HG03280 (cell line): ENCODE measurements around the gene UBE3D.
"Not testable (repeated sequence)": the region's sequence is repeated elsewhere in the genome, so short reads cannot be mapped to it uniquely, and the experiment has no call there.

Experiments
- ATAC-seq: cut with Tn5 transposase; IDR thresholded peaks from one replicate; pipeline ENCODE4 v1.9.1; 2021; ENCODE audit warnings: mild to moderate bottlenecking, moderate library complexity; ENCODE audit not compliant: unreplicated experiment

Gene UBE3D

DNA sequence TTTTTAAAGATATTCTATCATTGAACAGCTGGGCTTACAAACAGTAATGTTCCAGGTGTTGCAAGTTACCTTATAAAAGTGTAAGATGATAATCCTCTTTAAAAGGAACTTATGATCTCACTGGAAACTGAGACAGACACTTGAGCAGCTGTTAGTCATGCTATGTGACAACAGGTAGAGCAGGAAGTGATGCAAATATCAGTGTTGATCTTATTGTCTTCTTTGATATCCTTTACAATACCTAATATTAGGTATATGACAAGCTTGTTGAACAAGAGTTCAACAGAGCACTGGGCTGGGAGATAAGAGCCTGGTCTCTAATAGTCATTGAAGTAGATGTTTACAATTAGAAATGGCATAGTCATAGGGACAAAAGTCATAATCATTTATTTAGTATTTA is 150.0 kb downstream of the UBE3D start:
- ATAC-seq: no peak

DNA sequence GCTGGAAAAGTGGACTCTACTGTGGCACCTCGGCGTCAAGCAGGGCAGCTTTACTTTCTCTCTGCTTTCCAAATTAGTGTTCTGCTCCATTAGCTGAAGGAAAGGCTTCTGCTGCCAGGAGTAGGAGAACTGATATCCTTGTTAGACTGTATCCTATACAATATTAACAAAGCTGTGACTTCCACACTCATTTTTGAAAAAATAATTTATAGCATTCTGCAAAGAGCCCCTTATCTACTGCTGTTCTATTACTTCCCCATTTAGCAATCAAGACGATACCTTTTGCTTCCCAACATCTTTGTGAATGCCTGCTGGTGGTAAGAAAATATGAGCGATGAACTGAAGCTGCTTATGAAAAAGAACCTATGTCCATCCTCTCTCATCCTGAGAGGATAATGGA is 151.1 kb downstream of the UBE3D start:
- ATAC-seq: no peak

DNA sequence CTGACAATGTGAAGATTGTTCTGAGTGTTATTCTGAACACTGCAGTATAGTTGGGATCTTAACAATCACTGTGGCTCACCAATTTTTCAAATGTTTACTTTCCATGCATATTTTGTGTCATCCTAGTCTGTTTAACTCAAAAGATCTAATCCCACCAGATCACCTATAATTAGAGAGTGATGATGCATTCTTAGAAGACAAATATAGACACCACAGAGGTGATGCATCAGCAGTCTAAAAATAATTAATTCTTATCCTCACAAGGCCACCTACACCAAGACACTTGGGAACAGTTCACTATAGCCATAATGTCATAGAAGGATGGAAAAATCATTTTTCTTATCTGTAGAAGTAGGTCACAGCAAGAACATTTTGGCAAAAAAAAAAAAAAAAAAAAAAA is 154.8 kb downstream of the UBE3D start:
- ATAC-seq: no peak

DNA sequence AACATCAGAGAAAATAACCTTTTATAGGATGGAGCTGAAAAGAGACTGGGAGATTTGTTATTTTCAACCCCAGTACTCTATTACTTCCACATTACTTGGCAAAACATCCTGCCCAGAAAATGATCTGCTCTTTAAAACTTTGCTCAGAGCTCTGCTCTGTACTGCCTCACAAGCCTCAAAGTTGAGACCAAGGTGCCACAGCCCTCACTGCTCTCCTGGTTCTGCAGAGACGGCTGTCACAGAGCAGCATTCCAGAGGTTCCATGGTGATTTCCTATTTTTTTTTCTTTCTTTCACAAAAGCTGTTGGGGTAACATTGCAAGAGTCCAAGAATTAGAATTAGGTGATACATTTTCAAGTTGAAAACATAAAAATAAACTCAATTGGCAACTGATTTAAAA is 155.2 kb downstream of the UBE3D start:
- no peak for ATAC-seq

DNA sequence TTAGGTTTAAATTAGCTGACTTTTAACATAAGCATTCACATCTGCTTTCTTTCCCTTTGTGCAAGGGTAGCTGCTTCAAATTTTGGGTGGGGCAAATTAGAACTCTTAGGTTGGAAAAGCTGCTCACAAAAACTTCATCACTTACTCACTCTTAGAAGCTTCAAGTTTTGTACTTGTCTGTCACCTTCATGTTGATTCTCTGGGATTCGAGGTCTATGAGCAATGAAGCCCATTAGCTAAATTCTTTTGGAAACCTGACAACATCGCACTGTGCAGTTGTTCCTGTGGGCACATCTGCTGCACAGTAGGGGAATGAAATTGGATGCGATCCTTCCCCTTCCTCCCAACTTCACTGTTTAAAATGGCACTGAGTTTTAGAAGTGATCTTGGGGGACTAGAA is 156.1 kb downstream of the UBE3D start:
- no peak for ATAC-seq

DNA sequence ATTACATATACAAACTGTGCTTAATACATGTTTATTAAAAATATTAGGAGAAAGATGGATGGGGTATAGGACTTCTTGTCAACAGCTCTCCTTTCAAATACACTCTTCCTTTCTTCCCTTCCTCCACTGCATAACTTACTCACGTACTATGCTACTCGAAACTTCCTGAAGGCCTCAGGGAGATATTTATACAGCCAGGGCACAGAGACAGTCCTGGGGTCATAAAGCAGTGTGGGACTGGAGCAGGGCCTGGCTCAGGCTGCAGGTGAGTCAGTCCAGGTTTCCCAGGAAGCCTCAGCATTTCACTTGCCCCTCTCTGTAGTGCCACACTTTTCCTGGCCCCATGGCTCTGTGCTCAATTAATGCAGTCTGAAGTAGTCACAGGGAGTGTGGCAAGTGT is 157.0 kb downstream of the UBE3D start:
- ATAC-seq: no peak

DNA sequence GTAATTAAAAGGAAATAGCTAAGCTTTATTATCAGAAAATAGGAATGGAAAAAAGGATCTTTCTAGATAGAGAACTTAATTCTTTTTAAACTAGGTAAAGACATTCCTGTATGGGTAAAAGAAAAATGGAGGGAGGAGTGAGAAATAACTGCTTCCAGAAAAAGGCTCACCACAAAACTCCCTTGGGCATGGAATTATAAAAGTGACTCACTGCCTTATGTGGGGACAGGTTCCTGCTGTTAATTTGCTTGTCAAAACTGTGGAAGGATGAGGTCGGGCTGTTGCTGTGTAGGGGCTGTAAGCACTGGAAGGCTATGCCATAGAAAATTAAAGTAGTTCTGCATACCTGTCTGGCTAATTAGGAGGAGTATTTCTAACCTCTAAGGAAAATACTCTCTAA is 158.7 kb downstream of the UBE3D start:
- ATAC-seq: no peak

DNA sequence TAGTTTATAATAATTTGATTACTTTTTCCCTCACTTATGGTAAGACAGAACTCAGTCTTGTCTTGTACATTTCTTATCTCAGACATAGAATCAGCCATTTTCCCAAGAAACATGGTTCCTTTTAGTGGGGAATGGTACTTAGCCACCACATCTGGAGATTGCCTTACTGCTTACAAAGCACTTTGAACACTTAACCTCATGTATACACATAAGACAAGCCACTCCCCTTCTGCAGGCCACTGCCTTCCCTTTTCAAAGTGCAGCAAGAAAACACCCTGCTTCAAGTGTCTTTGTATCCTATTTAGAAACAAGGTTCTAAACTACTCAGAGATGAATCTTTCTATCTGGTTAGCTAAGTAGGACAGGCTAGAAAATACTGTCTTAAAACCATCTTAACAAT is 159.2 kb downstream of the UBE3D start:
- ATAC-seq: no peak

DNA sequence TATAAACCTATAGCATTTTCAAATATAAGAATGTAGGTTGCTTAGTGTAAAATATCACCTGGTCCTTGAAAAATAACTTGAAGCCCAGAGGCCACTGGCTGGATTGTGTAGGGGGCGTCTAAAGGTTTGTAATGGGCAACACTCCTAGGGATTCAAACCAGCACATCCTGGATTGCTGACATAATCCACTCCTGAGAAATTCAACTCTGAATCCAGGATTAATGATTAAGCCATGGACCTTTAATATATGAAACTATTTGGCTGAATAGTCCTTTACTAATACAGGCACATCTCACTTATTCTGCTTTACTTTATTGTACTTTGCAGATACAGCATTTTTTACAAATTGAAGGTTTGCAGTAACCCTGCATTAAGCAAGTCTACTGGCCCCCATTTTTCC is 160.8 kb downstream of the UBE3D start:
- ATAC-seq: no peak

DNA sequence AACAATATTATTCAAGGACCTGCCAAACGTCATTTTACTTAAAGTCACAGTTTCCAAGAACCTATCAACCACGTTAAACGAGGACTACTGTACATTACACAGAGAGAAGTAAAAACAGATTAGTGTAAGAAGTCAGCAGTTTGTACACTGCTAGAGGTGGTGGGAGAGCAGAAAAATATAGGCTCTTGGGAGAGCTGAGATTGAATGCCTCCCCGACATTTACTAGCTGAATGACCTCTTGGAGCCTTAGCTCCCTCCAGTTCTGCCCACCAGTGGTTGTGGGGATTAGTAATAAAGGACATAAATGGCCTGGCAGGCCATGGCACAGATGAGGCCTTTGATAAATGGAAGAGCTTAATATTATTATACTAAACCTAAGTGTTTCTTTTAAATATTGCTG is 161.4 kb downstream of the UBE3D start:
- ATAC-seq: no peak

DNA sequence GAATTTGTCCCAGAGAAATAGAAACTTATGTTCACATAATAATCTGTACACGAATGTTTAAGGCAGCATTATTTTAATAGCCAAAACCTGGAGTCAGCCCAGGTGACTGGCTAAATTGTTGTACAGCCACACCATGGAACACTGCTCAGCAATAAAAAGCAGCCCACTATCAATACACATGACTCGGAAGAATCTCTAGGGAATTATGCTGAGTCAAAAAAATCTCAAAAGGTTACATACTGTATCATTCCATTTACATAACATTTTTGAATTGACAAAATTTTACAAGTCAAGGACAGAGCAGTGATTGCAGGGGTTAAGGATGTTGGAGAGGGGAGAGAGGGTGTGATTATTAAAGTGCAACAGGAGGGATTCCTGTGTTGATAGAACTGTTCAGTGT is 163.4 kb downstream of the UBE3D start:
- ATAC-seq: no peak

DNA sequence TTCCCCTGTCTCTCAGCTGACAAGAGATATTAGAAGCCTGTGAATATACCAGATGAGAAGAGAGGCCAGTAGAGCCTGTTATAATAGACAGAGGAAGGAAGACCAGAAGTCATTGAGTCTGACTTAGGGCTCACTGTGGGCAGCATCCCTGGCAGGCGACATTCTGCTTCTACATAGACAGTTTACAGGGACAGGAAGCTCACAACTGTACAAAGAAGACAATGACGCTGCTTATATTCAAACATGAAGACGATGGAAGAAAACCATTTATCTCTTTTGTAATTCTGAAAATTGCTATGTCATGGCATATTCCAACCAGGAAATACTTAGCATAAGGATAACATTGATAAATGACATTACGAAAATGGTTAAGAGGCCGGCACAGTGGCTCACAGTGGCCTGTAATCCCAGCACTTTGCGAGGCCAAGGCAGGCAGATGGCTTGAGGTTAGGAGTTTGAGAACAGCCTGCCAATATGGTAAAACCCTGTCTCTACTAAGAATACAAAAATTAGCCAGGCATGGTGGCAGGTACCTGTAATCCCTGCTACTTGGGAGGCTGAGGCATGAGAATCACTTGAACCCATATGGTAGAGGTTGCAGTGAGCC is 170.9 kb downstream of the UBE3D start:
- no peak for ATAC-seq

DNA sequence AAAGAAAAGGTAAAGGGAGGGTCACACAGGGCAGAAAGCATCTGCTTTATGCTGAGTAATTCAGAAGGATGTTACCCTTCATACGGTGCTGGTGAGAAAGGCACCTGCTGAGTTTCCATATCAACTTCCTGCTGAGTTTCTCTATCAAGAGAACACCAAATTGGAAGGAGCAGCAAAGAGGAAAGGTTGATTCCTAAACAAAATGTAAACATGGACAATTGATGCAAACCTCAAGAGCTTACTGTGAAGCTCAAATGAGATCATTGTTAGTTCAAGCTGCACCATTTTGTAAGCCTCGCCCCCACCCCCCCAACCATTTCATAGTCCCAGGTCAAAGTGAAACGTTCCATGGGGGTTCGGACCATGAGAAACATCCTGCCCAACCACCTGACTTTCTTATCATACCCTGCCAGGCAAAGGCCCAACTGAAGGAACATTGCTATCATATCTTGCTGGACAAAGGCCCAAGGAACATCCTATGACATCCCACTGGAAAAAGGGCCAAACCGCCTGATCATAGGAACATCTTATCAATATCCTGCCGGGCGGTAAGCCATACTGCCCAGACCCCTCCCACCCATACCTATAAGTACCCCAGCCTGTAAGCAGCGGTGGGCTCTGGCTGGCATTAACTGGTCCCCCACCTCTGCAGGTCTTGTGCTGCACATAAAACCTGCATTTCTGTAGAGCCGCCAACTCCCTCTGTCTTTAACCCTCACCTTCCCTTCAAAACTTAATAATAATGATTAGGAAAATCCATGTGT is 171.6 kb downstream of the UBE3D start:
- ATAC-seq: no peak

DNA sequence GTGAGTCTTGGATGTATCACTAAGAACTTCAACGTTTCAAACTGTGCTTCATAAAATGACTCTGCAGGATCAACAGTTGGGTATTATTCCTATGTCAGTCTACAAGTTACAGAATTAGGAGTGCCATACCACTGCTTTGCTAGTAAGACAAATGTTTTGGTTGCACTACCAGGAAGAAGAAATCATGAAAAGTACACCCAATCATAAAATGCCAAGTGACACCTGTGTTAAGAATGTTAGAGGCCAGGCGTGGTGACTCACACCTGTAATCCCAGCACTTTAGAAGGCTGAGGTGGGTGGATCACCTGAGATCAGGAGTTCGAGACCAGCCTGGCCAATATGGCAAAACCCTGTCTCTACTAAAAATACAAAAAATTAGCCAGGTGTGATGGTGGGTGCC is 174.1 kb downstream of the UBE3D start:
- ATAC-seq: not testable (repeated sequence)

DNA sequence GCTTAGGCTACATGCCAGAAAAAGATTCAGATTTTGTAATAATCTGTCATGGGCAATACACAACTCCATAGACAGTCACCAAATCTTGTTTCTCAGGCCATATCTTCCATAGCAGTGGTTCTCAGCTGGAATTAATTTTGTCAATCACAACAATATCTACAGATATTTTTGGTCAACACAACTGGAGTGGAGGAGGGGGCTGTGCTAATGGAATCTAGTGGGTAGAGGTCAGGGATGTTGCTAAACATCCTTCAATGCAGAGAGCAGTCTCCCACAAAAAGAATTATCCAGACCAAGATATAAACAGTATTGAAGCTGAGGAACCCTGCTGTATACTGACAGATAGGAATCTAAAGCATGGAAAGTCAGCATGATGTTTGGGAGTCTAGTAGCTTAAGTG is 174.6 kb downstream of the UBE3D start:
- ATAC-seq: no peak

DNA sequence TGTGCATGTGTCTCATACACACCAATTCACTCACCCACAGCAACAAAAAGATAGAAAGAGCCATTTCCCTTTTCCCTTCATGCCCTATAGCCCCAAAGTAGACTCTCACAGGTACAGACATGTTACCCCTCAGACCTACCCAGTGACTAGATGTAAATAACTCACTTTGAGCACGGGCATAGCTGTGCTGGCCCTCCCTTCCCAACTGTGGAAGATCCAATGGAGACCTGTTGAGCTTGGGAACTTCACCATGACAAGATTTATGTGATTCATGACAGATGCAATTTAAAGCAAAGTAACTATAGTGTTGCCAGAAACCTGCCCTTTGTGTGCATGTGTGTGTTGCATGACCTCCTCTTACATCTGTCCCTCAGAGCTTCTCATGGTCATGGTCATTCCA is 175.4 kb downstream of the UBE3D start:
- ATAC-seq: no peak

DNA sequence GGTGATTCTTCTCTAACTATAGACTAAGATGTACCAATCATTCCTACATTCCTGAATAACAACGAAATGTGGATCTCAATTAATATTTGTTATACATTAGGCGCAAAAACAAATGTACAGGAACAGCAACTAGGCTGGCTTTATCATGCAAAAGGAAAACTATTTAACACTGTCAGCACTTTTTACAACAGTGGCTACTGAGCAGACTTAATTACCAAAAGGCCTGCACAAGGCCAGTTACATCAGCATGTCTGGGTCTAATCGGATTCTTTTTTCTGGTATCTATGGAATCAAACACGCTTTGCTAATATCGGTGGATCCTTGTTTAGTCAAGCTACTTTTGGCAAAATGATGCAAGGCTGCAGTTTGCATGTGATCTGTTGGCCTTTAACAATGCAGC is 176.5 kb downstream of the UBE3D start:
- ATAC-seq: no peak

DNA sequence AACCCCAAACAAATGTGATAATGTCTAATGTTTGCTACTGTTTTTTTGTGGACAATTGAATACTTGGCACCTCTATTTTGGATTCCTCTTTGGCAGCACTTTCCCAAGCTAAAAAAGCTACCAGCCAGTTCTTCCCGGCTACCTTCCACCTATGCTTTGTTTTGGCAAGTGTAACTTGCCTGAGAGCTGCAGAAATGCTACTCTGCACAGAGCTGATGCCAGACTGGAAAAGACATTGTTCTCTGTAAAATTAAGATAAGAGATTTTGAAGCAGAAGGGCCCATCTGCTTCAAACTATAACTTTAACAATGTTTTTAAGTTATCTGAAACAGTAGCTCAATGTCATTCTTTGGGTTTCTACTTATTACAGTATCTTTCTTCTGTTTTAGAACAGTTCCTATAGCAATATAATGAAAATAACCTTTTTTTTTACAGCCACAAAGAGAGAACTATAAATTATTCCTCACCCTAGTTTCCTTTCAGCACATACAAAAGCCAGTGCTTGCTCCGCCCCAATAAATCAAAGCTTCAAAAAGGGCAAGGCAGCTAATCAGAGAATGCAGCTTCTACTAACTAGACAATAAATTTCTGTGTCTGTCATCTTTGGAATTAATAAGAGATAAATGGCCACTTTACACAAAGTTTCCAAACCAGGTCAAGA is 183.1 kb downstream of the UBE3D start:
- no peak for ATAC-seq

DNA sequence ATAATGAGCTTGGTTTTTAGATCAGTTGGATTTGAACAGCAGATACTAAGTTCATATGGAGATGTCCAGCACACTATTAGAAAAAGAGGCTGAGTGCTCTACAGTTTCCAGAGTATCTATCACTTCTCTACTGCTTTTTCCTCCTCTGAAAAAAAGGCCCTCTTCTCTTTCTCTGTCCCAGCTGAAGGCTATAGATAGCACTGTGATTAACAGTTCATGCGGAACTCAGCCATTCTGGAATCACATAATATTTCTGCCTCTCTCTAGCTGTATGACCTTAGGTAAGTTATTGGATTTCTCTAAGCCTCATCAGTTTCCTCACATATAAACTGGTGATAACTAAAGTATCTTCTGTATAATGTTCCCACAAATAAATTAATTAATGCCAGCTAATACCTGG is 184.1 kb downstream of the UBE3D start:
- no peak for ATAC-seq

DNA sequence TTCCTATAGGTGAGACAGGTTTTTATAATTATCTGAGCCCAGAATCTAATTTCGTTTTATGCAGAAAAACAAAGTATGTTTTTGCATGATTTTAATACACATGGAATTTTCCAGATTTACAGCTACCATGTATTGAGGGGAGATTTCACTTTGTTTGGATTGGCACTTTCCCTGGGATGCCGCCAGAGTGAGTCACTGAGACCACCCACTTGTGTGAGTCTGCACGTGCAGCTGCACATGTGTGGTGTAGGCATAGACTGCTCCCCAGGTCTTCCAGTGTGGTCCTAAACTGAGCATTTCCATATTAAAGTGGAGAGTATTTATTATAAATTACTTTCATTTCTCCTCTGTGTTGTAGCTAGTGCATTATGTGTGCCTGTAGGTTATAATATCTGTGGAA is 186.8 kb downstream of the UBE3D start:
- ATAC-seq: no peak

DNA sequence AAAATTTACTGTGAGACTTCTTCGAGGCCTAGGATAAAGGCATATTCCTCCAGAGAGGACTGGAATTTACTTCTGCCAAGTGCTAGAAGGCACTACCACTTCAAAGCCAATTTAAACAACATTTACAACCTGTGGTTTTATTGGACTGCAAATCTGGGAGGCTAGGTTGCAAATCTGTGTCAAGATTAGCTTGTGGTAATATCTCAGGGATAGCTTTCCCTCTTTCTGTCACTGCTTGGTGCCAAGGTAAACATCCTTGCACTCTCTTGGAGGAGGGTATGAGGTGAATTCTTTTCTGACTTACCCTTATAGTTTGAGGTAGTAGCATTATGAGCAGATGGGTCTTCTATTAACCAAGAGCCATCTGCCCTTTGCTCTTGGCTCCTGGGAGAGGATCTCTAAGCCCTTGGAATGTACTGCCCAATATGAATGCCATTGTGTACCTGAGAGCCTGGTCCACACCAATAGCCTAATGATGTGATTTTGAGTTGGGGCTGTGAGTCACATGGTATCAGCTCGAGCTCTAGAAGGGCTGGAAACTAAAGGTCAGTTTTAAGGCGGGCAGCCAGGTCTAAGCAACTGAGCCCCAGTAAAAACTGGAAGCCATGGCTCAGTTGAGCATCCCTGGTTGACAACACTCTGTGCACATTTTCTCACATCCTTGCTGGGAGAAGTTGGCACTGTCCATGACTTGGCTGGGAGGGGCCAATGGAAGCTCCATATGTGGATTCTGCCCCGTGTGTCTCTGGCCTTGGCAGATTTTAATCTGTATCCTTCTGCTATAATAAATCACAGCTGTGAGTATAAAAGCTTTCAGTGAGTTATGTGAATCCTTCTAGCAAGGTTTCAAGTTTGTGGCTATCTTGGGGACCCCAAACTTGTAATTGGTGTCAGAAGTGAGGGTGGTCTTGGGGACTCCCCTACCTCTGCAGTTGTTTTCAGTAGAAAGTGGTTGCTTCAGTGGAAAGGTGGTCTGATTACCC is 188.1 kb downstream of the UBE3D start:
- no peak for ATAC-seq
